GM12891 (cell line): ENCODE measurements around the gene VPS37D.
A peak's percentile ranks its signal among the peaks of the same experiment; 100 is the strongest.

Experiments used
- DNase-seq: peaks from one replicate; pipeline ENCODE4 v3.0.0; 2011; ENCODE audit warnings: low spot score; ENCODE audit not compliant: insufficient read length
- FAIRE-seq: peaks from 2 replicates; lab custom pipeline; 2011; peaks lifted over from hg19 to GRCh38; lab: Jason Lieb, UNC
- PAX5 ChIP-seq: IDR thresholded peaks from 2 replicates; pipeline ENCODE4 v1.6.1; 2011; ENCODE audit warnings: low read length, moderate library complexity, mild to moderate bottlenecking; ENCODE audit not compliant: insufficient read depth, severe bottlenecking
- POLR2A ChIP-seq: IDR thresholded peaks from 2 replicates; pipeline ENCODE4 v1.6.1; 2011; ENCODE audit warnings: low read depth, low read length, control low read depth
- POLR2AphosphoS5 ChIP-seq: IDR thresholded peaks from 2 replicates; pipeline ENCODE4 v1.6.1; 2011; ENCODE audit warnings: low read depth, low read length, control low read depth
- POU2F2 ChIP-seq: IDR thresholded peaks from 2 replicates; pipeline ENCODE4 v1.6.1; 2011; ENCODE audit warnings: low read depth, mild to moderate bottlenecking, control low read depth, low read length, moderate library complexity
- SPI1 ChIP-seq: IDR thresholded peaks from 2 replicates; pipeline ENCODE4 v1.6.1; 2011; ENCODE audit warnings: low read depth, low read length, control low read depth
- TAF1 ChIP-seq: IDR thresholded peaks from 2 replicates; pipeline ENCODE4 v1.6.1; 2011; ENCODE audit warnings: low read depth, low read length, control low read depth

The VPS37D gene

DNA sequence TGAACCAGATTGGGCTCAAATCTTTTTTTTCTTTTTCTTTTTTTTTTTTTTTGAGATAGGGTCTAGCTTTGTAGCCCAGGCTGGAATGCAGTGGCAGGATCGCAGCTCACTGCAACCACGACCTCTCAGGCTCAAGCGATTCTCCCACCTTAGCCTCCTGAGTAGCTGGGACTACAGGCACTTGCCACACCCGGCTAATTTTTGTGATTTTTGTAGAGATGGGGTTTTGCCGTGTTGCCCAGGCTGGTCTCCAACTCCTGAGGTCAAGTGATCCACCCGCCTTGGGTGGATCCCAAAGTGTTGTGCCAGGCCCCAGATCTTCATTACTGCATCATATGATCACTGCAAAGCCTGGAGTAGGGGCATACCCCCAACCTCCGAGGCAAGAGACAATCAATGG lies 12.9 kb downstream of the VPS37D start:
- FAIRE-seq (no peak), DNase-seq (no peak)
- no peak for TF ChIP-seq TAF1
- TF ChIP-seq SPI1: no peak
- TF ChIP-seq POU2F2: no peak
- TF ChIP-seq POLR2AphosphoS5: no peak
- no peak for TF ChIP-seq POLR2A
- TF ChIP-seq PAX5: no peak

GRCh38 chr7:73681031-73681430 lies 13.4 kb downstream of the VPS37D start:
- TF ChIP-seq POU2F2 (no peak), PAX5 (no peak)
- no peak for DNase-seq
- FAIRE-seq: no peak

- FAIRE-seq (no peak), DNase-seq (no peak)
- TF ChIP-seq SPI1: no peak
- no peak for TF ChIP-seq POLR2AphosphoS5
- TF ChIP-seq POLR2A: no peak
- TF ChIP-seq TAF1: no peak
- no peak for TF ChIP-seq PAX5
- TF ChIP-seq POU2F2: no peak
Measured at GRCh38 chr7:73682745-73683055, 15.1 kb downstream of the VPS37D start.

GRCh38 chr7:73683056-73683787 lies 15.6 kb downstream of the VPS37D start, which contains the start of the genes BUD23 and DNAJC30:
BUD23 (plus strand) TSS chr7:73683597; CDS start chr7:73683626, 29 bp downstream.
DNAJC30 (minus strand) TSS chr7:73683453; CDS start chr7:73683423, 30 bp downstream.
- DNase-seq: peak; percentile 97
- peak; percentile 95 for FAIRE-seq
- TF ChIP-seq POU2F2 (peak; percentile 78), POLR2AphosphoS5 (peak; percentile 84), TAF1 (peak; percentile 93), POLR2A (peak; percentile 88), SPI1 (no peak), PAX5 (no peak)

- FAIRE-seq: no peak
Measured at GRCh38 chr7:73683788-73684693, 16.4 kb downstream of the VPS37D start.

GRCh38 chr7:73685311-73685710 lies 17.7 kb downstream of the VPS37D start:
- TF ChIP-seq POU2F2: no peak
- TF ChIP-seq TAF1: no peak
- TF ChIP-seq POLR2A: no peak
- no peak for TF ChIP-seq PAX5
- no peak for TF ChIP-seq POLR2AphosphoS5
- no peak for TF ChIP-seq SPI1
- DNase-seq (no peak), FAIRE-seq (no peak)

More at GRCh38 chr7:73683788-73684693, 16.4 kb downstream of the VPS37D start:
- TF ChIP-seq POLR2AphosphoS5 (no peak), POLR2A (no peak), POU2F2 (no peak), SPI1 (no peak), TAF1 (no peak), PAX5 (no peak)
- DNase-seq: no peak

DNA sequence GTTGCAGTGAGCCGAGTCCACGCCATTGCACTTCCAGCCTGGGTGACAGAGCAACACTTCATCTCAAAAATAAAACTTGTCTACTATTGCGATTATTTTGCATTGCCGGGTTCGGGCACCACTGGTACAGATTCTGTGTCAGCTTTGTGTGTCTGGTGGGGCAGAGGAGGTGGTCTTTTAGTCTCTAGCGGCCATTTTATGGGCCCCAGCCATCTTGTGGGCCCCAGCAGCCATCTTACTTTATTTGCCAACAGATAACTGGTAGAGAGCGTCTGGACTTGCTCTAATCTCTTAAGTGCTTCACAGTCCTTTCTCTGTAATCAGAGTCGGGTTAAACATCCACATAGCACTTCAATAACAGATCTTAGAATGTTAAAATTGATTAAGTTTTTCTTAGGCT lies 20.7 kb downstream of the VPS37D start:
- FAIRE-seq (no peak), DNase-seq (no peak)
- TF ChIP-seq POLR2AphosphoS5 (no peak), POLR2A (no peak), TAF1 (no peak), POU2F2 (no peak), PAX5 (no peak), SPI1 (no peak)

GRCh38 chr7:73690646-73691045 lies 23.0 kb downstream of the VPS37D start:
- FAIRE-seq (no peak), DNase-seq (no peak)
- TF ChIP-seq POU2F2: no peak
- TF ChIP-seq SPI1: no peak
- no peak for TF ChIP-seq TAF1
- TF ChIP-seq POLR2AphosphoS5: no peak
- no peak for TF ChIP-seq POLR2A
- TF ChIP-seq PAX5: no peak

DNA sequence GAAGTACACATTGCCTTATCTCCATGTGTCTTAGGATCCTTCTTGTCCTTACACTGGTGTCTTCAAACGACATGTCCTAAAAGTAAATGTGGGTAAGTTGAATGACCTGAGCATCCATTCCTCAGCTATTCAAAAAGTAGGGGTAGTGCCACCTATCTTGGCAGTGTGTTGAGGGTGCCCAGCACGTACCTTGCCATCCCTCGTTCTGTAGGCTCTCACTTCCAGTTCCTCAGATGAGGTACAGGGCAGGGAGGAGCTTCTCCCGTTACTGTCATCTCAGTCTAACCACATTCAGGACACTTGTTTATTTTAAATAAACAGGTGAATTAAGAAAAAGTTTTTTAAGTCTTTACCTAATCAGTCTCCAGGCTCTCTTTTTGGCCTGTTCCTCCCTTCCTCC lies 28.7 kb downstream of the VPS37D start:
- FAIRE-seq: no peak
- no peak for TF ChIP-seq POLR2AphosphoS5
- TF ChIP-seq POLR2A: no peak
- no peak for TF ChIP-seq TAF1
- TF ChIP-seq SPI1: no peak
- TF ChIP-seq POU2F2: no peak
- no peak for TF ChIP-seq PAX5
- DNase-seq: no peak

DNA sequence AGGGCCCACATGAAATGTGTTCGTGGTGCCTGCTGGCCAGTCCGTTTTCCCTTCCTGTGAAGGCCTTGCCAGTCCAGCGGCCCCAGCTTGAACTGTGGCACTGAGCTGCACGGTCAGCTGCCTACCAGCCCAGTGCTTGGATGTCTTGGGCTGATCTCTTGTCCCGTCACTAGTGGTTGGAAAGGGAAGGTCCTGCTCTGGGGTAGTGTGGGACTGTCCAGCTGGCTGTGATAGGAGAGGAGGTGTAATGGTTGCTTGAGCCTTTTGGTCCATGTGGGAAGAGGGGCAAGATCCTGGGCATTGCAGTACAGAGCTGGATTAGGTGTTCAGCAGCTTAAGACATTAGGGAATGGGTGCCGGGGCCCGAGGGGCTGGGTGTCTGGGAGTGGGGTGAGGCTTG lies 30.8 kb downstream of the VPS37D start:
- DNase-seq: no peak
- TF ChIP-seq SPI1 (no peak), PAX5 (no peak), TAF1 (no peak), POLR2A (no peak), POLR2AphosphoS5 (no peak), POU2F2 (no peak)
- FAIRE-seq: no peak
